Measurements from ENCODE around the gene UGT3A1. TPM values are rescaled to one million over a fixed set of nuclear protein-coding genes. Genes with fewer than 3 reads are reported as not detected.

UGT3A1 gene
- total and polyA plus RNA-seq, 10 of the 15 experiments (the other 5 are each of a cell fraction or from before 2014, with no cell fraction given), result not detected

- TF ChIP-seq IRF5 (IDR thresholded peaks at IDR 0.05; ENCODE audit: borderline replicate concordance), result no peak
- TF ChIP-seq SMARCA5 (IDR thresholded peaks at IDR 0.05), result no peak
- no peak for TF ChIP-seq SIN3A (IDR thresholded peaks at IDR 0.05; ENCODE audit: low read depth, low read length)
- no peak for TF ChIP-seq HDAC2 (IDR thresholded peaks at IDR 0.05)
- peak in 1 of 2 experiments; percentile 49; a peak in 1 of 4 replicates for TF ChIP-seq ETV6 (conservative IDR thresholded peaks at IDR 0.05 in 1 of 2, IDR thresholded peaks at IDR 0.05 in 1 of 2; ENCODE audit: borderline replicate concordance in 1 of 2, low read depth in 1 of 2)
- no peak for TF ChIP-seq FOXM1 (IDR thresholded peaks at IDR 0.05; ENCODE audit: low read depth, low read length)
- TF ChIP-seq EED (IDR thresholded peaks at IDR 0.05; ENCODE audit: low read depth), result peak; percentile 90
- TF ChIP-seq JUNB (IDR thresholded peaks at IDR 0.05), result peak; percentile 88
- TF ChIP-seq, protein P1, sequence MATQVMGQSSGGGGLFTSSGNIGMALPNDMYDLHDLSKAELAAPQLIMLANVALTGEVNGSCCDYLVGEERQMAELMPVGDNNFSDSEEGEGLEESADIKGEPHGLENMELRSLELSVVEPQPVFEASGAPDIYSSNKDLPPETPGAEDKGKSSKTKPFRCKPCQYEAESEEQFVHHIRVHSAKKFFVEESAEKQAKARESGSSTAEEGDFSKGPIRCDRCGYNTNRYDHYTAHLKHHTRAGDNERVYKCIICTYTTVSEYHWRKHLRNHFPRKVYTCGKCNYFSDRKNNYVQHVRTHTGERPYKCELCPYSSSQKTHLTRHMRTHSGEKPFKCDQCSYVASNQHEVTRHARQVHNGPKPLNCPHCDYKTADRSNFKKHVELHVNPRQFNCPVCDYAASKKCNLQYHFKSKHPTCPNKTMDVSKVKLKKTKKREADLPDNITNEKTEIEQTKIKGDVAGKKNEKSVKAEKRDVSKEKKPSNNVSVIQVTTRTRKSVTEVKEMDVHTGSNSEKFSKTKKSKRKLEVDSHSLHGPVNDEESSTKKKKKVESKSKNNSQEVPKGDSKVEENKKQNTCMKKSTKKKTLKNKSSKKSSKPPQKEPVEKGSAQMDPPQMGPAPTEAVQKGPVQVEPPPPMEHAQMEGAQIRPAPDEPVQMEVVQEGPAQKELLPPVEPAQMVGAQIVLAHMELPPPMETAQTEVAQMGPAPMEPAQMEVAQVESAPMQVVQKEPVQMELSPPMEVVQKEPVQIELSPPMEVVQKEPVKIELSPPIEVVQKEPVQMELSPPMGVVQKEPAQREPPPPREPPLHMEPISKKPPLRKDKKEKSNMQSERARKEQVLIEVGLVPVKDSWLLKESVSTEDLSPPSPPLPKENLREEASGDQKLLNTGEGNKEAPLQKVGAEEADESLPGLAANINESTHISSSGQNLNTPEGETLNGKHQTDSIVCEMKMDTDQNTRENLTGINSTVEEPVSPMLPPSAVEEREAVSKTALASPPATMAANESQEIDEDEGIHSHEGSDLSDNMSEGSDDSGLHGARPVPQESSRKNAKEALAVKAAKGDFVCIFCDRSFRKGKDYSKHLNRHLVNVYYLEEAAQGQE (IDR thresholded peaks at IDR 0.05; ENCODE audit: low read depth, low read length), result no peak
- no peak for TF ChIP-seq ZNF622 (IDR thresholded peaks at IDR 0.05)
- TF ChIP-seq RBBP5 (conservative IDR thresholded peaks at IDR 0.05), result no peak
- TF ChIP-seq SUPT20H (IDR thresholded peaks at IDR 0.05; ENCODE audit: borderline replicate concordance, control insufficient read depth, low read depth, low read length), result no peak
- peak; percentile 37; the same call in 1 of the 2 replicates for TF ChIP-seq GATAD2B (conservative IDR thresholded peaks at IDR 0.05; ENCODE audit: low read depth)
- TF ChIP-seq KAT2A (conservative IDR thresholded peaks at IDR 0.05; ENCODE audit: control insufficient read depth, low read depth, low read length), result no peak
- peak; percentile 57 for TF ChIP-seq NR2C1 (IDR thresholded peaks at IDR 0.05)
- TF ChIP-seq RB1 (IDR thresholded peaks at IDR 0.05; ENCODE audit: borderline replicate concordance), result no peak
- no peak for TF ChIP-seq RCOR1 (conservative IDR thresholded peaks at IDR 0.05; ENCODE audit: low read depth, low read length)
- TF ChIP-seq, protein P2, sequence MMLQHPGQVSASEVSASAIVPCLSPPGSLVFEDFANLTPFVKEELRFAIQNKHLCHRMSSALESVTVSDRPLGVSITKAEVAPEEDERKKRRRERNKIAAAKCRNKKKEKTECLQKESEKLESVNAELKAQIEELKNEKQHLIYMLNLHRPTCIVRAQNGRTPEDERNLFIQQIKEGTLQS (IDR thresholded peaks at IDR 0.05; ENCODE audit: borderline replicate concordance, extremely low read depth, low read depth, low read length), result peak; percentile 12; the same call in 1 of the 2 replicates
- TF ChIP-seq TARDBP (IDR thresholded peaks at IDR 0.05; ENCODE audit: borderline replicate concordance), result no peak
- peak; percentile 68 for TF ChIP-seq NFIC (IDR thresholded peaks at IDR 0.05; ENCODE audit: low read depth, low read length)
- peak; percentile 95 for TF ChIP-seq NR2F1 (conservative IDR thresholded peaks at IDR 0.05)
- TF ChIP-seq NR2C2 (IDR thresholded peaks at IDR 0.05; ENCODE audit: borderline replicate concordance, control insufficient read depth, insufficient read length, low read depth), result no peak
- TF ChIP-seq NBN (IDR thresholded peaks at IDR 0.05), result peak; percentile 50; the same call in 1 of the 2 replicates
- no peak for TF ChIP-seq SMAD1 (IDR thresholded peaks at IDR 0.05; ENCODE audit: low read depth, partially characterized antibody)
- TF ChIP-seq RUNX3 (IDR thresholded peaks at IDR 0.05; ENCODE audit: low read length), result peak; percentile 58
- no peak for TF ChIP-seq SREBF2 (IDR thresholded peaks at IDR 0.05; ENCODE audit: low read length)
- peak; percentile 70 for TF ChIP-seq IKZF1 (conservative IDR thresholded peaks at IDR 0.05)
- TF ChIP-seq SREBF1 (IDR thresholded peaks at IDR 0.05; ENCODE audit: low read length), result no peak
Measured at GRCh38 chr5:35902046-35902672, 89.0 kb downstream of the UGT3A1 start (continued).
